GM12878 (cell line): ENCODE measurements around the gene GOLGA8B. TPM values are rescaled to one million over a fixed set of nuclear protein-coding genes. Genes with fewer than 3 reads are reported as not detected.
A peak's percentile ranks its signal among the peaks of the same experiment; 100 is the strongest.

Experiments
- BACH1 ChIP-seq: fragments of 450-650 bp; IDR thresholded peaks from 2 replicates; pipeline ENCODE4 v1.6.1; 2017; ENCODE audit warnings: mild to moderate bottlenecking, borderline replicate concordance
- CBFB ChIP-seq: IDR thresholded peaks from 2 replicates; pipeline ENCODE4 v1.6.1; 2016; ENCODE audit warnings: antibody characterized with exemption, low read depth
- GATAD2B ChIP-seq: fragments of 450-650 bp; conservative IDR thresholded peaks from 2 replicates; pipeline ENCODE4 v1.6.1; 2017; ENCODE audit warnings: low read depth, mild to moderate bottlenecking, moderate library complexity
- IKZF1 ChIP-seq: fragments of 450-650 bp; conservative IDR thresholded peaks from 2 replicates; pipeline ENCODE4 v1.6.1; 2017; ENCODE audit warnings: antibody characterized with exemption, mild to moderate bottlenecking
- MXI1 ChIP-seq: fragments of 150-350 bp; IDR thresholded peaks from 2 replicates; pipeline ENCODE4 v1.6.1; 2011; ENCODE audit warnings: low read depth, mild to moderate bottlenecking, inconsistent platforms, low read length, improper control_type of control experiment
- MYC ChIP-seq: IDR thresholded peaks from 2 replicates; pipeline ENCODE4 v1.6.1; 2011; ENCODE audit warnings: mild to moderate bottlenecking, low read length, moderate library complexity, inconsistent platforms; ENCODE audit not compliant: insufficient read depth, insufficient replicate concordance, insufficient read length, severe bottlenecking
- NR2F1 ChIP-seq: fragments of 450-650 bp; conservative IDR thresholded peaks from 2 replicates; pipeline ENCODE4 v1.6.1; 2017; ENCODE audit warnings: mild to moderate bottlenecking
- SMAD1 ChIP-seq: fragments of 450-650 bp; IDR thresholded peaks from 2 replicates; pipeline ENCODE4 v1.6.1; 2018; ENCODE audit warnings: mild to moderate bottlenecking, low read depth; ENCODE audit not compliant: partially characterized antibody
- SREBF1 ChIP-seq: IDR thresholded peaks from 2 replicates; pipeline ENCODE4 v1.6.1; 2012; ENCODE audit warnings: mild to moderate bottlenecking, low read length
- SUZ12 ChIP-seq: fragments of 200-600 bp; sonication (generic); IDR thresholded peaks from one replicate; pipeline ENCODE4 v1.6.1; 2018; ENCODE audit warnings: antibody characterized with exemption, mild to moderate bottlenecking; ENCODE audit not compliant: unreplicated experiment
- ZNF687 ChIP-seq: fragments of 450-650 bp; IDR thresholded peaks from 2 replicates; pipeline ENCODE4 v1.6.1; 2017; ENCODE audit warnings: mild to moderate bottlenecking, moderate library complexity
- polyA plus RNA-seq, 11 experiments: library from polyadenylated mRNA; depleted of rRNA in 4 of 11; unstranded in 6 of 11; stranded (reverse) in 5 of 11; fragments of >200 nt; fragmentation: Nextera tagmentation in 4 of 11; fragmentation: Illumina TruSeq in 1 of 11; extraction: Ambion mirVana in 4 of 11; extraction: Trizol in 1 of 11; gene quantifications; 1 replicate in 1 of 11; 2 replicates in 10 of 11; pipeline versions ENCODE4 v1.2.1 to v1.2.3, GENCODE V29; 2011 to 2016; ENCODE audit warnings: inconsistent platforms in 2 of 11, missing spikeins in 2 of 11, low read depth in 1 of 11
- total RNA-seq, 4 experiments: library from RNA; depleted of rRNA in 3 of 4; stranded (reverse); fragments of >200 nt in 3 of 4; fragmentation: Illumina TruSeq in 1 of 4; extraction: Trizol in 1 of 4; gene quantifications; 2 replicates each; pipeline versions ENCODE4 v1.2.1 to v1.2.3, GENCODE V29; 2013 to 2021
- TF ChIP-seq, protein P1 (sequence below): IDR thresholded peaks from 2 replicates; pipeline ENCODE4 v1.6.1; 2011; ENCODE audit warnings: low read depth, mild to moderate bottlenecking, low read length, moderate library complexity, borderline replicate concordance; ENCODE audit errors: extremely low read depth
- TF ChIP-seq, protein P2 (sequence below): fragments of 450-650 bp; IDR thresholded peaks from 2 replicates; pipeline ENCODE4 v1.6.1; 2014; ENCODE audit warnings: mild to moderate bottlenecking
- TF ChIP-seq, protein P3 (sequence below): fragments of 450-650 bp; formaldehyde crosslinking; IDR thresholded peaks from 2 replicates; pipeline ENCODE4 v1.4.0; 2020; ENCODE audit warnings: mild to moderate bottlenecking, moderate library complexity
- TF ChIP-seq, protein P4 (sequence below): fragments of 450-650 bp; formaldehyde crosslinking; IDR thresholded peaks from 2 replicates; pipeline ENCODE4 v1.5.0; 2022; ENCODE audit warnings: mild to moderate bottlenecking, missing genetic modification characterization

Gene GOLGA8B
- total and polyA plus RNA-seq, 10 of the 15 experiments (the other 5 are each of a cell fraction or from before 2014, with no cell fraction given), result 18.5 to 302 (median 78.7) TPM

GRCh38 chr15:34583399-34584329 is at the start of gene GOLGA8B (continued):
- no peak; the same call in 1 of the 2 replicates for TF ChIP-seq ZNF687
- no peak for TF ChIP-seq SREBF1
- no peak for TF ChIP-seq SMAD1
- TF ChIP-seq, protein P1, sequence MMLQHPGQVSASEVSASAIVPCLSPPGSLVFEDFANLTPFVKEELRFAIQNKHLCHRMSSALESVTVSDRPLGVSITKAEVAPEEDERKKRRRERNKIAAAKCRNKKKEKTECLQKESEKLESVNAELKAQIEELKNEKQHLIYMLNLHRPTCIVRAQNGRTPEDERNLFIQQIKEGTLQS, result 0 out of 2 replicates have a peak, but pooled peaks have one; percentile 6
- TF ChIP-seq, protein P2, sequence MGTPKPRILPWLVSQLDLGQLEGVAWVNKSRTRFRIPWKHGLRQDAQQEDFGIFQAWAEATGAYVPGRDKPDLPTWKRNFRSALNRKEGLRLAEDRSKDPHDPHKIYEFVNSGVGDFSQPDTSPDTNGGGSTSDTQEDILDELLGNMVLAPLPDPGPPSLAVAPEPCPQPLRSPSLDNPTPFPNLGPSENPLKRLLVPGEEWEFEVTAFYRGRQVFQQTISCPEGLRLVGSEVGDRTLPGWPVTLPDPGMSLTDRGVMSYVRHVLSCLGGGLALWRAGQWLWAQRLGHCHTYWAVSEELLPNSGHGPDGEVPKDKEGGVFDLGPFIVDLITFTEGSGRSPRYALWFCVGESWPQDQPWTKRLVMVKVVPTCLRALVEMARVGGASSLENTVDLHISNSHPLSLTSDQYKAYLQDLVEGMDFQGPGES, result no peak
- peak; percentile 49; the same call in 1 of the 2 replicates for TF ChIP-seq BACH1
- TF ChIP-seq, protein P3, sequence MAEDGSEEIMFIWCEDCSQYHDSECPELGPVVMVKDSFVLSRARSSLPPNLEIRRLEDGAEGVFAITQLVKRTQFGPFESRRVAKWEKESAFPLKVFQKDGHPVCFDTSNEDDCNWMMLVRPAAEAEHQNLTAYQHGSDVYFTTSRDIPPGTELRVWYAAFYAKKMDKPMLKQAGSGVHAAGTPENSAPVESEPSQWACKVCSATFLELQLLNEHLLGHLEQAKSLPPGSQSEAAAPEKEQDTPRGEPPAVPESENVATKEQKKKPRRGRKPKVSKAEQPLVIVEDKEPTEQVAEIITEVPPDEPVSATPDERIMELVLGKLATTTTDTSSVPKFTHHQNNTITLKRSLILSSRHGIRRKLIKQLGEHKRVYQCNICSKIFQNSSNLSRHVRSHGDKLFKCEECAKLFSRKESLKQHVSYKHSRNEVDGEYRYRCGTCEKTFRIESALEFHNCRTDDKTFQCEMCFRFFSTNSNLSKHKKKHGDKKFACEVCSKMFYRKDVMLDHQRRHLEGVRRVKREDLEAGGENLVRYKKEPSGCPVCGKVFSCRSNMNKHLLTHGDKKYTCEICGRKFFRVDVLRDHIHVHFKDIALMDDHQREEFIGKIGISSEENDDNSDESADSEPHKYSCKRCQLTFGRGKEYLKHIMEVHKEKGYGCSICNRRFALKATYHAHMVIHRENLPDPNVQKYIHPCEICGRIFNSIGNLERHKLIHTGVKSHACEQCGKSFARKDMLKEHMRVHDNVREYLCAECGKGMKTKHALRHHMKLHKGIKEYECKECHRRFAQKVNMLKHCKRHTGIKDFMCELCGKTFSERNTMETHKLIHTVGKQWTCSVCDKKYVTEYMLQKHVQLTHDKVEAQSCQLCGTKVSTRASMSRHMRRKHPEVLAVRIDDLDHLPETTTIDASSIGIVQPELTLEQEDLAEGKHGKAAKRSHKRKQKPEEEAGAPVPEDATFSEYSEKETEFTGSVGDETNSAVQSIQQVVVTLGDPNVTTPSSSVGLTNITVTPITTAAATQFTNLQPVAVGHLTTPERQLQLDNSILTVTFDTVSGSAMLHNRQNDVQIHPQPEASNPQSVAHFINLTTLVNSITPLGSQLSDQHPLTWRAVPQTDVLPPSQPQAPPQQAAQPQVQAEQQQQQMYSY, result no peak
- TF ChIP-seq SUZ12, result no peak
- TF ChIP-seq MXI1, result no peak; the same call in 1 of the 2 replicates
- peak; percentile 60 for TF ChIP-seq IKZF1
- TF ChIP-seq, protein P4, sequence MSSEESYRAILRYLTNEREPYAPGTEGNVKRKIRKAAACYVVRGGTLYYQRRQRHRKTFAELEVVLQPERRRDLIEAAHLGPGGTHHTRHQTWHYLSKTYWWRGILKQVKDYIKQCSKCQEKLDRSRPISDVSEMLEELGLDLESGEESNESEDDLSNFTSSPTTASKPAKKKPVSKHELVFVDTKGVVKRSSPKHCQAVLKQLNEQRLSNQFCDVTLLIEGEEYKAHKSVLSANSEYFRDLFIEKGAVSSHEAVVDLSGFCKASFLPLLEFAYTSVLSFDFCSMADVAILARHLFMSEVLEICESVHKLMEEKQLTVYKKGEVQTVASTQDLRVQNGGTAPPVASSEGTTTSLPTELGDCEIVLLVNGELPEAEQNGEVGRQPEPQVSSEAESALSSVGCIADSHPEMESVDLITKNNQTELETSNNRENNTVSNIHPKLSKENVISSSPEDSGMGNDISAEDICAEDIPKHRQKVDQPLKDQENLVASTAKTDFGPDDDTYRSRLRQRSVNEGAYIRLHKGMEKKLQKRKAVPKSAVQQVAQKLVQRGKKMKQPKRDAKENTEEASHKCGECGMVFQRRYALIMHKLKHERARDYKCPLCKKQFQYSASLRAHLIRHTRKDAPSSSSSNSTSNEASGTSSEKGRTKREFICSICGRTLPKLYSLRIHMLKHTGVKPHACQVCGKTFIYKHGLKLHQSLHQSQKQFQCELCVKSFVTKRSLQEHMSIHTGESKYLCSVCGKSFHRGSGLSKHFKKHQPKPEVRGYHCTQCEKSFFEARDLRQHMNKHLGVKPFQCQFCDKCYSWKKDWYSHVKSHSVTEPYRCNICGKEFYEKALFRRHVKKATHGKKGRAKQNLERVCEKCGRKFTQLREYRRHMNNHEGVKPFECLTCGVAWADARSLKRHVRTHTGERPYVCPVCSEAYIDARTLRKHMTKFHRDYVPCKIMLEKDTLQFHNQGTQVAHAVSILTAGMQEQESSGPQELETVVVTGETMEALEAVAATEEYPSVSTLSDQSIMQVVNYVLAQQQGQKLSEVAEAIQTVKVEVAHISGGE, result no peak
- TF ChIP-seq MYC, result no peak
- 0 out of 2 replicates have a peak, but pooled peaks have one; percentile 59 for TF ChIP-seq GATAD2B
- 0 out of 2 replicates have a peak, but pooled peaks have one; percentile 42 for TF ChIP-seq CBFB
- no peak for TF ChIP-seq NR2F1
